H1 (cell line): ENCODE data around the gene TSPAN15. TPM values are rescaled to one million over a fixed set of nuclear protein-coding genes. Genes with fewer than 3 reads are reported as not detected.

ENCODE experiments used
- CTCF ChIA-PET: fragments of 300-600 bp; sonication (Branson Sonifier 250); formaldehyde crosslinking; loops from one replicate; lab custom pipeline; 2021; ENCODE audit not compliant: partially characterized antibody; lab: Charles Lee
- POLR2A ChIA-PET: fragments of 300-600 bp; sonication (Branson Sonifier 250); formaldehyde crosslinking; loops from one replicate; lab custom pipeline; 2021; ENCODE audit warnings: inconsistent platforms; ENCODE audit not compliant: partially characterized antibody; lab: Charles Lee
- DNase-seq, 2 experiments: peaks; one replicate each; pipeline versions ENCODE4 v3.0.0 to v3.0.0-alpha.2; 2010 to 2022; ENCODE audit warnings: low spot score in 2 of 2, low read depth in 1 of 2, mixed read lengths in 1 of 2
- FAIRE-seq: peaks from 2 replicates; lab custom pipeline; 2011; peaks lifted over from hg19 to GRCh38; lab: Jason Lieb, UNC
- H2AFZ ChIP-seq: 2 replicates; pipeline ENCODE4 v1.8.1; 2012; ENCODE audit warnings: low read length, inconsistent platforms
- H2AK5ac ChIP-seq: 2 replicates; pipeline ENCODE4 v1.6.1; 2013; ENCODE audit warnings: low read depth, low read length
- H2BK120ac ChIP-seq: replicated peaks from 2 replicates; pipeline ENCODE3; 2013; ENCODE audit warnings: low read depth, low read length, inconsistent platforms
- H2BK12ac ChIP-seq: 2 replicates; pipeline ENCODE4 v1.6.1; 2013; ENCODE audit warnings: low read depth, low read length
- H2BK15ac ChIP-seq: 2 replicates; pipeline ENCODE4 v1.6.1; 2013; ENCODE audit warnings: low read length
- H2BK20ac ChIP-seq: 2 replicates; pipeline ENCODE4 v1.6.1; 2013; ENCODE audit warnings: low read length
- H2BK5ac ChIP-seq: 2 replicates; pipeline ENCODE4 v1.6.1; 2013; ENCODE audit warnings: low read depth, low read length
- H3K14ac ChIP-seq: 2 replicates; pipeline ENCODE4 v1.6.1; 2013; ENCODE audit warnings: inconsistent platforms; ENCODE audit not compliant: insufficient read length
- H3K18ac ChIP-seq: 2 replicates; pipeline ENCODE4 v1.6.1; 2013; ENCODE audit warnings: low read length; ENCODE audit errors: extremely low read depth
- H3K23ac ChIP-seq: 2 replicates; pipeline ENCODE4 v1.6.1; 2013; ENCODE audit warnings: inconsistent platforms; ENCODE audit not compliant: insufficient read length
- H3K23me2 ChIP-seq: 2 replicates; pipeline ENCODE4 v1.6.1; 2013; ENCODE audit warnings: low read depth, low read length
- H3K27ac ChIP-seq: 2 replicates; pipeline ENCODE4 v1.6.1; 2011; ENCODE audit warnings: low read depth, low read length, inconsistent platforms
- H3K27me3 ChIP-seq, 4 experiments: replicated peaks in 1 of 4; 1 replicate in 1 of 4; 2 replicates in 3 of 4; pipeline versions ENCODE4 v1.6.1 to v1.8.1; 2011 to 2013; ENCODE audit warnings: low read length in 3 of 4, mild to moderate bottlenecking in 3 of 4, inconsistent platforms in 2 of 4, mixed read lengths in 2 of 4, moderate library complexity in 1 of 4; ENCODE audit not compliant: control insufficient read depth in 3 of 4, insufficient read depth in 3 of 4; ENCODE audit errors: extremely low read depth in 1 of 4
- H3K36me3 ChIP-seq, 4 experiments: 2 replicates each; pipeline versions ENCODE4 v1.6.1 to v1.8.1; 2011 to 2013; ENCODE audit warnings: mild to moderate bottlenecking in 4 of 4, low read length in 3 of 4, moderate library complexity in 2 of 4, control low read depth in 1 of 4, inconsistent platforms in 1 of 4; ENCODE audit not compliant: insufficient read depth in 4 of 4, control insufficient read depth in 2 of 4
- H3K4ac ChIP-seq: replicated peaks from 2 replicates; pipeline ENCODE3; 2013; ENCODE audit warnings: low read length, low read depth, mixed read lengths, inconsistent platforms; ENCODE audit not compliant: insufficient read length
- H3K4me1 ChIP-seq, 4 experiments: replicated peaks in 1 of 4; 1 replicate in 1 of 4; 2 replicates in 3 of 4; pipeline versions ENCODE4 v1.6.1 to v1.8.1; 2011 to 2013; ENCODE audit warnings: low read length in 3 of 4, inconsistent platforms in 2 of 4, mixed read lengths in 1 of 4; ENCODE audit not compliant: insufficient read depth in 4 of 4, control insufficient read depth in 3 of 4
- H3K4me2 ChIP-seq, 2 experiments: 2 replicates each; pipeline versions ENCODE4 v1.6.1 to v1.8.1; 2011 to 2013; ENCODE audit warnings: low read depth in 2 of 2, low read length in 2 of 2, control low read depth in 1 of 2, inconsistent platforms in 1 of 2, mild to moderate bottlenecking in 1 of 2; ENCODE audit not compliant: insufficient read depth in 1 of 2
- H3K4me3 ChIP-seq, 4 experiments: fragments of 200-600, 300-600 bp in 1 of 4; sonication (generic), shearing (Covaris generic), sonication (Bioruptor Twin) in 1 of 4; 2 replicates each; pipeline versions ENCODE4 v1.5.1 to v1.8.1; 2011 to 2016; ENCODE audit warnings: low read length in 4 of 4, low read depth in 3 of 4, control low read depth in 2 of 4, inconsistent platforms in 2 of 4, mild to moderate bottlenecking in 2 of 4, mixed read lengths in 1 of 4, moderate library complexity in 1 of 4; ENCODE audit not compliant: insufficient read depth in 2 of 4; ENCODE audit errors: extremely low read depth in 1 of 4
- H3K56ac ChIP-seq: replicated peaks from 2 replicates; pipeline ENCODE3; 2013; ENCODE audit warnings: low read depth, mild to moderate bottlenecking, mixed read lengths, low read length, inconsistent platforms; ENCODE audit not compliant: insufficient read length
- H3K79me1 ChIP-seq: 2 replicates; pipeline ENCODE4 v1.6.1; 2013; ENCODE audit warnings: low read depth, low read length, control low read depth
- H3K79me2 ChIP-seq, 2 experiments: 2 replicates each; pipeline versions ENCODE4 v1.6.1 to v1.8.1; 2012 to 2013; ENCODE audit warnings: low read length in 2 of 2, mild to moderate bottlenecking in 2 of 2, inconsistent platforms in 1 of 2; ENCODE audit not compliant: insufficient read depth in 2 of 2, control insufficient read depth in 1 of 2
- H3K9ac ChIP-seq, 4 experiments: replicated peaks in 1 of 4; 1 replicate in 1 of 4; 2 replicates in 3 of 4; pipeline versions ENCODE4 v1.6.1 to v1.8.1; 2011 to 2013; ENCODE audit warnings: low read depth in 3 of 4, low read length in 3 of 4, control low read depth in 2 of 4, mild to moderate bottlenecking in 2 of 4, moderate library complexity in 2 of 4, inconsistent platforms in 1 of 4; ENCODE audit errors: extremely low read depth in 1 of 4
- H3K9me3 ChIP-seq, 2 experiments: 2 replicates each; pipeline versions ENCODE4 v1.6.1 to v1.8.1; 2012 to 2013; ENCODE audit warnings: mild to moderate bottlenecking in 2 of 2, moderate library complexity in 2 of 2, control low read depth in 1 of 2, inconsistent platforms in 1 of 2, low read depth in 1 of 2, low read length in 1 of 2, mixed read lengths in 1 of 2; ENCODE audit not compliant: insufficient read depth in 2 of 2
- H4K20me1 ChIP-seq, 2 experiments: replicated peaks in 1 of 2; 2 replicates each; pipeline versions ENCODE3 to v1.8.1; 2011 to 2013; ENCODE audit warnings: inconsistent platforms in 2 of 2, low read length in 2 of 2, mild to moderate bottlenecking in 1 of 2; ENCODE audit not compliant: insufficient read depth in 2 of 2, control insufficient read depth in 1 of 2
- H4K5ac ChIP-seq: 2 replicates; pipeline ENCODE4 v1.6.1; 2013; ENCODE audit warnings: low read length, low read depth, mixed read lengths, inconsistent platforms; ENCODE audit not compliant: insufficient read length
- H4K8ac ChIP-seq: 2 replicates; pipeline ENCODE4 v1.8.0; 2013; ENCODE audit warnings: mild to moderate bottlenecking, moderate library complexity, low read length, inconsistent platforms; ENCODE audit not compliant: insufficient read depth; ENCODE audit errors: extremely low read depth
- H4K91ac ChIP-seq: replicated peaks from 2 replicates; pipeline ENCODE3; 2013; ENCODE audit warnings: low read length, mixed read lengths, inconsistent platforms; ENCODE audit not compliant: insufficient read length
- GABPA ChIP-seq: IDR thresholded peaks from 2 replicates; pipeline ENCODE4 v1.6.1; 2011; ENCODE audit warnings: mild to moderate bottlenecking, low read length, moderate library complexity, borderline replicate concordance; ENCODE audit not compliant: insufficient read depth
- polyA plus RNA-seq, 7 experiments: library from polyadenylated mRNA; depleted of rRNA in 3 of 7; stranded (reverse) in 5 of 7; unstranded in 2 of 7; fragments of >200 nt in 5 of 7; fragments of 200-250 nt in 2 of 7; gene quantifications; 1 replicate in 5 of 7; 2 replicates in 1 of 7; 4 replicates in 1 of 7; pipeline versions ENCODE4 v1.2.1 to v1.2.3, GENCODE V29; 2011 to 2013; ENCODE audit warnings: missing spikeins in 2 of 7, mixed read lengths in 2 of 7
- total RNA-seq: library from RNA; stranded (reverse); fragmentation: NEBNext Ultra II Directional; extraction: Animal tissue kit (Norgen Biotek cat#: 25700); gene quantifications from 2 replicates; pipeline ENCODE4 v1.2.1, GENCODE V29; 2021
- TF ChIP-seq, protein P1 (sequence below): IDR thresholded peaks from 2 replicates; pipeline ENCODE4 v1.6.1; 2012; ENCODE audit warnings: inconsistent platforms

Gene TSPAN15
- total and polyA plus RNA-seq, 2 of the 8 experiments (the other 6 are each of a cell fraction or from before 2014, with no cell fraction given): 9.7 to 20.0 TPM

DNA sequence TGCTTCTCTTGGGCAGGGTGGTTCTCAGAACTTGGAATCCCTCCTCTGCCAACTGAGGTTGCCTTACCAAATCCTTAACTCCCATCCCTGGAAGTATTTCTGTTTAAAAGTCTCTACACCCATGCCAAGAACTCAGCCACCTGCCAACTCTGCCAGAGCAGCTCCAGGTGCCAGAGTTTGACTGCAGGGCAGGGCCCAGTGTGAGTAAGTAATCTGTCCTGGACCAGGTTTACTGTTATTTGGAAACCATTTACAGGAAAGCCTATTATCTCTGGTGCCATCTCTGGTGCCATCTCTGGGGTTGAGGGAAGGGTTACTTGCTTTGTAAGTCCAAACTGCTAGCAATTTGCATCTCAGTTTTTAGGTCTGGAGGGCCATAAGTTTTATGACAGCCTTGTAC, 2.5 kb downstream of the TSPAN15 start:
- no peak for FAIRE-seq
- CTCF ChIA-PET: interaction anchor here (0.8 to 8.7 kb wide), 5 partner anchors 9 to 61 kb away, joined by 3 to 150 read pairs (median 4); no protein-coding TSS in a partner anchor

More for the DNA sequence above, 2.5 kb downstream of the TSPAN15 start:
- no peak overlapping the region for H2BK20ac ChIP-seq
- no peak overlapping the region for H4K8ac ChIP-seq
- H3K79me2 ChIP-seq: no peaks in the 10 kb centered on the region
- no peak overlapping the region for H2AFZ ChIP-seq
- H3K23me2 ChIP-seq: peaks cover 11% of the 10 kb centered on the region
- no peak overlapping the region for H2BK5ac ChIP-seq
- no peak overlapping the region for H3K9ac ChIP-seq
- no peak overlapping the region for H3K56ac ChIP-seq
- H3K4me1 ChIP-seq: peaks cover 0 to 10% (median 4%) of the 10 kb centered on the region in 4 experiments; a peak in 5 of 7 replicates
- no peaks in the 10 kb centered on the region for H3K36me3 ChIP-seq
- H3K27ac ChIP-seq: no peak overlapping the region
- peaks cover 6 to 7% of the 10 kb centered on the region in 2 experiments for H4K20me1 ChIP-seq
- peaks cover 8 to 22% (median 15%) of the 10 kb centered on the region in 4 experiments for H3K27me3 ChIP-seq
- H3K4me3 ChIP-seq: no peak overlapping the region
- no peak overlapping the region for H3K4me2 ChIP-seq
- no peak overlapping the region for H2BK15ac ChIP-seq
- no peak overlapping the region for H2BK120ac ChIP-seq
- H3K79me1 ChIP-seq: no peaks in the 10 kb centered on the region
- no peak overlapping the region for H2BK12ac ChIP-seq
- H3K18ac ChIP-seq: no peak overlapping the region
- no peak overlapping the region for H3K14ac ChIP-seq
- no peak for DNase-seq
- no peak overlapping the region for H3K23ac ChIP-seq
- no peak overlapping the region for H3K4ac ChIP-seq
- H4K91ac ChIP-seq: no peak overlapping the region
- H3K9me3 ChIP-seq: no peaks in the 10 kb centered on the region
- POLR2A ChIA-PET: no interaction called here
- no peak overlapping the region for H4K5ac ChIP-seq
- H2AK5ac ChIP-seq: no peak overlapping the region
- TF ChIP-seq, protein P1, sequence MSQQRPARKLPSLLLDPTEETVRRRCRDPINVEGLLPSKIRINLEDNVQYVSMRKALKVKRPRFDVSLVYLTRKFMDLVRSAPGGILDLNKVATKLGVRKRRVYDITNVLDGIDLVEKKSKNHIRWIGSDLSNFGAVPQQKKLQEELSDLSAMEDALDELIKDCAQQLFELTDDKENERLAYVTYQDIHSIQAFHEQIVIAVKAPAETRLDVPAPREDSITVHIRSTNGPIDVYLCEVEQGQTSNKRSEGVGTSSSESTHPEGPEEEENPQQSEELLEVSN: no peak
- no peak for TF ChIP-seq GABPA
